B cell (primary cell): Measurements from ENCODE around the gene LAMC3. TPM values are rescaled to one million over a fixed set of nuclear protein-coding genes. Genes with fewer than 3 reads are reported as not detected.

Experiments
- ATAC-seq: fragments of 200-7000 bp; cut with Tn5 transposase; one replicate; pipeline ENCODE4 v1.10.0; 2021; ENCODE audit warnings: low read depth, mild to moderate bottlenecking, moderate number of reproducible peaks, moderate library complexity
- CTCF ChIA-PET: fragments of 350-600 bp; sonication (Branson Sonifier 250); formaldehyde crosslinking; loops from one replicate; lab custom pipeline; 2021; ENCODE audit warnings: antibody characterized with exemption, inconsistent platforms; lab: Charles Lee
- POLR2A ChIA-PET: fragments of 350-600 bp; sonication (Branson Sonifier 250); formaldehyde crosslinking; loops from one replicate; lab custom pipeline; 2021; ENCODE audit warnings: antibody characterized with exemption; lab: Charles Lee
- DNase-seq: peaks from one replicate; pipeline ENCODE4 v3.0.0; 2013
- H2AFZ ChIP-seq: 2 replicates; pipeline ENCODE4 v1.6.1; 2012; ENCODE audit warnings: mild to moderate bottlenecking, low read depth, low read length; ENCODE audit not compliant: insufficient read depth, poor library complexity, severe bottlenecking
- H3K27ac ChIP-seq, 2 donors: 1 replicate in 1 of 2; 2 replicates in 1 of 2; pipeline ENCODE4 v1.5.1; 2012 to 2013; ENCODE audit warnings: low read length in 2 of 2, mild to moderate bottlenecking in 2 of 2, moderate library complexity in 1 of 2
- H3K27me3 ChIP-seq, 4 experiments: fragments of 200-600 bp in 1 of 4; sonication (generic) in 1 of 4; replicated peaks in 1 of 4; 1 replicate in 2 of 4; 2 replicates in 2 of 4; pipeline versions ENCODE4 v1.6.1 to v1.7.0; 2013 to 2016; ENCODE audit warnings: low read length in 3 of 4, mild to moderate bottlenecking in 2 of 4, mixed read lengths in 1 of 4, moderate library complexity in 1 of 4; ENCODE audit not compliant: insufficient read depth in 4 of 4, control insufficient read depth in 3 of 4; ENCODE audit errors: control extremely low read depth in 1 of 4
- H3K36me3 ChIP-seq, 2 experiments: replicated peaks in 1 of 2; 1 replicate in 1 of 2; 2 replicates in 1 of 2; pipeline versions ENCODE4 v1.6.1 to v1.7.1; 2013; ENCODE audit warnings: low read length in 1 of 2; ENCODE audit not compliant: insufficient read depth in 2 of 2, control insufficient read depth in 1 of 2; ENCODE audit errors: control extremely low read depth in 1 of 2, extremely low read depth in 1 of 2
- H3K4me1 ChIP-seq, 2 donors: fragments of 200-600 bp in 1 of 2; sonication (generic) in 1 of 2; 1 replicate in 1 of 2; 2 replicates in 1 of 2; pipeline versions ENCODE4 v1.5.1 to v1.6.1; 2013 to 2017; ENCODE audit warnings: low read length in 2 of 2; ENCODE audit not compliant: control insufficient read depth in 2 of 2, insufficient read depth in 2 of 2
- H3K4me2 ChIP-seq: replicated peaks from 2 replicates; pipeline ENCODE3; 2012; ENCODE audit warnings: mild to moderate bottlenecking, low read depth, low read length; ENCODE audit not compliant: poor library complexity, severe bottlenecking
- H3K4me3 ChIP-seq, 5 experiments: fragments of 200-600 bp in 1 of 5; sonication (generic) in 1 of 5; 1 replicate in 3 of 5; 2 replicates in 2 of 5; pipeline versions ENCODE4 v1.5.1 to v1.7.0; 2011 to 2016; ENCODE audit warnings: low read length in 4 of 5, mild to moderate bottlenecking in 4 of 5, low read depth in 2 of 5, control low read depth in 1 of 5, moderate library complexity in 1 of 5; ENCODE audit not compliant: insufficient read depth in 1 of 5; ENCODE audit errors: control extremely low read depth in 1 of 5, extremely low read depth in 1 of 5
- H3K79me2 ChIP-seq: fragments of 200-600 bp; sonication (generic); one replicate; pipeline ENCODE4 v1.6.0; 2016; ENCODE audit warnings: low read length; ENCODE audit not compliant: control insufficient read depth, insufficient read depth
- H3K9ac ChIP-seq: fragments of 200-600 bp; sonication (generic); 2 replicates; pipeline ENCODE4 v1.6.1; 2017; ENCODE audit warnings: mild to moderate bottlenecking, low read length, moderate library complexity
- H3K9me3 ChIP-seq, 3 donors: one replicate each; pipeline versions ENCODE4 v1.6.1 to v1.7.1; 2013; ENCODE audit warnings: low read length in 2 of 3; ENCODE audit not compliant: control insufficient read depth in 2 of 3, insufficient read depth in 1 of 3; ENCODE audit errors: control extremely low read depth in 1 of 3
- H4K20me1 ChIP-seq: 2 replicates; pipeline ENCODE4 v1.6.0; 2012; ENCODE audit warnings: mild to moderate bottlenecking, low read length; ENCODE audit not compliant: insufficient read depth, control insufficient read depth, poor library complexity, severe bottlenecking
- H3K27ac Mint-ChIP-seq: one replicate; pipeline ENCODE4 v1.8.0; 2021; ENCODE audit warnings: mixed read lengths
- H3K27me3 Mint-ChIP-seq: one replicate; pipeline ENCODE4 v1.8.0; 2021; ENCODE audit warnings: mixed read lengths
- H3K4me1 Mint-ChIP-seq: one replicate; pipeline ENCODE4 v1.8.0; 2021; ENCODE audit warnings: mixed read lengths
- H3K4me3 Mint-ChIP-seq: one replicate; pipeline ENCODE4 v1.8.0; 2021; ENCODE audit warnings: mixed read lengths
- H3K9me3 Mint-ChIP-seq: one replicate; pipeline ENCODE4 v1.8.0; 2022; ENCODE audit warnings: mixed read lengths; ENCODE audit not compliant: insufficient read depth
- EZH2 ChIP-seq: IDR thresholded peaks from 2 replicates; pipeline ENCODE4 v1.6.1; 2012; ENCODE audit warnings: borderline replicate concordance, low read depth, mild to moderate bottlenecking, moderate library complexity, low read length; ENCODE audit not compliant: insufficient read depth, poor library complexity, severe bottlenecking
- WGBS: methylation state at CpG from one replicate; pipeline ENCODE4 v1.1.5; 2013; ENCODE audit warnings: missing lambda C conversion rate; ENCODE audit not compliant: insufficient coverage; 5-methylcytosine and 5-hydroxymethylcytosine counted together
- intact Hi-C: fragments of 100-400 bp; cut with micrococcal nuclease; formaldehyde crosslinking; loops from one replicate; pipeline ENCODE4 v1.10.0; 2022
- polyA plus RNA-seq: library from polyadenylated mRNA; depleted of rRNA; stranded (reverse); fragments of >200 nt; gene quantifications from 2 replicates; pipeline ENCODE4 v1.2.3, GENCODE V29; 2012
- total RNA-seq, 2 donors: library from RNA; stranded (reverse); fragments of 120-200 nt in 1 of 2; gene quantifications; 1 replicate in 1 of 2; 2 replicates in 1 of 2; pipeline versions ENCODE4 v1.2.3 to v1.2.4, GENCODE V29; 2013 to 2022
- TF ChIP-seq, protein P1 (sequence below): fragments of 200-600 bp; IDR thresholded peaks from one replicate; pipeline ENCODE4 v1.8.0; 2022; ENCODE audit warnings: antibody characterized with exemption, mild to moderate bottlenecking

Gene LAMC3
- total and polyA plus RNA-seq, 2 donors (not counting 1 experiment from before 2014, with no cell fraction given) = 0.25 to 0.45 TPM

DNA sequence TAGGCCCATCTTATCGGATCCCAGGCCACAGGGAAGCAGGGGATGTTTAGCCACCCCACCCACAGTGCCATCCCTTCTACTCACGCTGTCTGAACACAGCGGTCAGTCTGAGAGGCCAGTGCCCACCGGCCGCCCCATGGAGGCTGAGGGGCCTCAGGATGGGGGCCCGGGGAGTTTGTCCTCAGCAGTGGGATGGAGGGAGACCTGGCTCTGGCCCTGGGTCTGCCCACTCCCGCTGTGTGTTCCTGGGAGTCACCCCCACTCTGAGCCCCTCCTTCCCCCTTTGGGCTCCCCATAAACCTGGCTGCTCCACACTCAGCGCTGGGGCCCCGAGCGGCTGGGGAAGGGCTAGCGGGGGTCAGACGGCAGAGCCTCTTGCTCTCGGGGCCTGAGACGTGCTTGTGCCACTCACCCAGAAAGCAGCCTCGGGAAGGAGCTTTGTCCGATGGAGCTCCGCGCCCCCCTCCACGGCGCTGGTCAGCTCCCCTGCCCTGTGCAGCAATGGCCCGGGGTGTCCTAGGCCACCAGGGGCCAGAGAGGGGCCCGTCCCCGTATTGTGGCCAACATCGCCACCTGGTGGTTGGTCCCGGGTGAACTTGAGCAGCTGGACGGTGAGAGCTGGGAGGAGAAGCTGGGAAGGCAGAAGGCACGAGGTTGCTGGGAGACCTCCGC lies 10.9 kb upstream of the LAMC3 start:
- H2AFZ ChIP-seq = no peak overlapping the region
- H3K4me1 ChIP-seq = no peaks in the 10 kb centered on the region
- 47% methylated on average over 27 of the region's 28 CpGs for WGBS
- TF ChIP-seq, protein P1, sequence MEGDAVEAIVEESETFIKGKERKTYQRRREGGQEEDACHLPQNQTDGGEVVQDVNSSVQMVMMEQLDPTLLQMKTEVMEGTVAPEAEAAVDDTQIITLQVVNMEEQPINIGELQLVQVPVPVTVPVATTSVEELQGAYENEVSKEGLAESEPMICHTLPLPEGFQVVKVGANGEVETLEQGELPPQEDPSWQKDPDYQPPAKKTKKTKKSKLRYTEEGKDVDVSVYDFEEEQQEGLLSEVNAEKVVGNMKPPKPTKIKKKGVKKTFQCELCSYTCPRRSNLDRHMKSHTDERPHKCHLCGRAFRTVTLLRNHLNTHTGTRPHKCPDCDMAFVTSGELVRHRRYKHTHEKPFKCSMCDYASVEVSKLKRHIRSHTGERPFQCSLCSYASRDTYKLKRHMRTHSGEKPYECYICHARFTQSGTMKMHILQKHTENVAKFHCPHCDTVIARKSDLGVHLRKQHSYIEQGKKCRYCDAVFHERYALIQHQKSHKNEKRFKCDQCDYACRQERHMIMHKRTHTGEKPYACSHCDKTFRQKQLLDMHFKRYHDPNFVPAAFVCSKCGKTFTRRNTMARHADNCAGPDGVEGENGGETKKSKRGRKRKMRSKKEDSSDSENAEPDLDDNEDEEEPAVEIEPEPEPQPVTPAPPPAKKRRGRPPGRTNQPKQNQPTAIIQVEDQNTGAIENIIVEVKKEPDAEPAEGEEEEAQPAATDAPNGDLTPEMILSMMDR = no peak
- TF ChIP-seq EZH2 = no peak
- no peak overlapping the region for H3K27ac ChIP-seq
- CTCF ChIA-PET = interaction anchor here (1.0 to 1.6 kb wide), 3 partner anchors 23 to 128 kb away, joined by 3 to 7 read pairs (median 3); no protein-coding TSS in a partner anchor
- H3K4me3 ChIP-seq = no peak overlapping the region
- no peaks in the 10 kb centered on the region for H3K36me3 ChIP-seq
- H3K27me3 ChIP-seq = peaks cover 0 to 8% (median 3%) of the 10 kb centered on the region in 4 experiments
- Mint-ChIP-seq H3K27me3 (peaks cover 26% of the 10 kb centered on the region), H3K27ac (no peak overlapping the region), H3K9me3 (no peaks in the 10 kb centered on the region), H3K4me1 (no peaks in the 10 kb centered on the region), H3K4me3 (no peak overlapping the region)
- no peaks in the 10 kb centered on the region for H4K20me1 ChIP-seq
- intact Hi-C loops = no loop called here
- no peak overlapping the region for H3K4me2 ChIP-seq
- POLR2A ChIA-PET = no interaction called here
- peaks cover 0 to 2% (median 0%) of the 10 kb centered on the region in 3 donors for H3K9me3 ChIP-seq
- ATAC-seq (no peak), DNase-seq (no peak)
- H3K79me2 ChIP-seq = no peaks in the 10 kb centered on the region
- H3K9ac ChIP-seq = no peak overlapping the region

DNA sequence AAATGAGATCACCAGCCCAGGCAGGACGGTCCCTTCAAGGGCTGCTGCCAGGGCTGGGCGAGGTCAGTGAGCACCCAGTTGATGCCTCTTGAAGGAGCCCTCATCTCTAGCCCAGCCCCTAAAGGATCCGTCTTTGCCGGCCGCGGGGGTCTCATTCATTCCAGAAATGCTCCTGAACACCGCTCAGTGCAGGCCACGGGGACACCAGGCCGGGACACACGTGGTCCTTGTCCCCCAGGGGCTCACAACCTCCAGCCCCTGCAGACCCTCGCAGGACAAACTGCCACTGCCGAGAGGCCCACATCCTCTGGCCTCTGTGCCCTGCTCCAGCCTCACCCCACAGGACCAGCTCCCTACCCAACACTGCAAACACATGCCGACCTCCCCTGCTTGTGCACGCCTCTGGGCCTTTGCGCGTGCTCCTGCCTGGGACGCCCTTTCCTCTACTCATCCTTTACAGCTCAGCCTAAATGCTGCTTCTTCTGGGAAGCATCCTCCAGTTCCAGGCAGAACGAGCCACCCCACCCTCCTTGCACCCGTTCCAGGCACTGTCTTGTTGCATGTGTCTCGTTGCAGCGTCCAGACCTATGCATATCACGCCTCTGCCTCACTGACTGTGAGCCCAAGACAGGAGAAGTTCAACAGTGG lies 10.3 kb upstream of the LAMC3 start:
- no peak overlapping the region for H3K27ac ChIP-seq
- H3K4me3 Mint-ChIP-seq = no peak overlapping the region
- DNase-seq (no peak), ATAC-seq (no peak)
- H3K9me3 ChIP-seq = peaks cover 0 to 2% (median 0%) of the 10 kb centered on the region in 3 donors
- 69% methylated on average over 22 of the region's 22 CpGs for whole genome bisulfite sequencing
- H3K27me3 Mint-ChIP-seq = peaks cover 26% of the 10 kb centered on the region
- no peak overlapping the region for H3K4me3 ChIP-seq
- no peak overlapping the region for H3K4me2 ChIP-seq
- TF ChIP-seq, protein P1 = peak; percentile 8
- TF ChIP-seq EZH2 = no peak
- H3K4me1 Mint-ChIP-seq = no peaks in the 10 kb centered on the region
- ChIA-PET CTCF (interaction anchor here (1.0 to 1.6 kb wide), 3 partner anchors 22 to 129 kb away, joined by 3 to 7 read pairs (median 3); no protein-coding TSS in a partner anchor), POLR2A (no interaction called here)
- H3K4me1 ChIP-seq = no peaks in the 10 kb centered on the region
- H3K79me2 ChIP-seq = no peaks in the 10 kb centered on the region
- no peak overlapping the region for H2AFZ ChIP-seq
- H3K9me3 Mint-ChIP-seq = no peaks in the 10 kb centered on the region
- H3K27ac Mint-ChIP-seq = no peak overlapping the region
- H3K27me3 ChIP-seq = peaks cover 0 to 8% (median 3%) of the 10 kb centered on the region in 4 experiments
- H4K20me1 ChIP-seq = no peaks in the 10 kb centered on the region
- intact Hi-C loops = no loop called here
- no peak overlapping the region for H3K9ac ChIP-seq
- no peaks in the 10 kb centered on the region for H3K36me3 ChIP-seq
